ENCODE results near the gene LTA4H.
"Not testable (repeated sequence)": the region's sequence is repeated elsewhere in the genome, so short reads cannot be mapped to it uniquely, and the experiment has no call there.

Gene LTA4H

DNA sequence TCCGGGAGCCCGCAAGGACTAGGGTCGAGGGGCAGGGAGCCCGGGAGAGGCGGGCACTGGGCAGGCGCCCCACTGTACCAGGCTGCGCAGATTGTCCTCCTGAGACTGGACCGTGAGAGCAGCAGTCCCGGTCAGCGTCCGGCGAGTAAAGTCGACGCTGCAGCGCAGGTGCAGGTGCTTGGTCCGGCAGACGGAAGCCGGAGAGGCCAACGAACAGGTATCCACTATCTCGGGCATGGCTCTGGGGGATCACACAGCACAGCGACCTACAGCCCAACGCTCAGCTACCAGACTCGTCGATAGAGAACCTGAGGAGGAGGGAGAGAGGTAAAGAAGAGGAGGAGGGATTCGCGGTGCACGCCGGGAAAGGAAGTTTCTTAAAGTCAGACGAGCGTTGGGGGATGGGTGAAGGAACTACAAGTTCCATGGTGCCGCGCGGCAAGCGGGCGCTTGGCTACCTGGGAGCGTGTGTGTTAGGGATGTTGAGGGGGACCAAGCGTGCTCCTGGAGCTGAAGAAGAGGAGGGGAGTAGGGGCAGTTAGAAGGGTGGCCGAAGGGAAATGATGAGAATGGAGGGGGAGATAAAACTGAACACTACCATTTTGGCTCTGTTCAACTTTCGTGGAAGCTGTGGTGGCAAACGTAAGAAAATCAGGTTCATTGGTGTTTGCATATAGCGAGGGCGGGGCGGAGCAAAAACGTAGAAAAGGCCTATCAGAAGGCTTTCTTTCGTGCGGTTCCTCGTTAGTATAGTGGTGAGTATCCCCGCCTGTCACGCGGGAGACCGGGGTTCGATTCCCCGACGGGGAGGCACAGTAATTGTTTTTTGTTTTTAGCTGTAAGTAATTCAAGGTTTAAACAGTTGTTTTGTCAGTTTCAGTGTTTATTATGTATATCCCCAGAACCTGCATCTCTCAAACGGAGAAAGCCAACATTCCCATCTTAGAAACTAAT is at the start of gene LTA4H:
LTA4H (minus strand) TSS at position 305 of the 954 bp plus-strand sequence; CDS start at position 237, 68 bp downstream.
- peak; percentile 85 for DNase-seq (ENCODE audit: low read depth)

DNA sequence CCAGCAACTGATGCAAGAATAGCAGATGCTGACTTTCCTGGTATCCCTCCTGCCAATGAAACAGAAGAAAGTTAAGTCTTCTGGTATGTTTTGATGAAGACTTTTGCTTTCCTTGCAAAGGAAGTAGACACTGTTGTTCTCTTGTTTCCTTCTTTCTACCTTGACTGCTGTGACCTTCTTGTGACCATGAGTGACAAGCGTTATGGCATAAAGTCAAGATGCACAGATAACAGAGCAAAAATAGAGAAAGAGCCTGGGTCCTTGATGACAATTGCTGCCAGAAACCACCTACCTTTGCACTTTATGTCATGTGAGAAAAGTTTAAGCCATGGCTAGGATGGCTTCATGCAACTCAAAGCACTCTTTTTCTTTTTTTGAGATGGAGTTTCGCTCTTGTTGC is 49.2 kb upstream of the LTA4H start:
- DNase-seq (ENCODE audit: low read depth), result no peak

DNA sequence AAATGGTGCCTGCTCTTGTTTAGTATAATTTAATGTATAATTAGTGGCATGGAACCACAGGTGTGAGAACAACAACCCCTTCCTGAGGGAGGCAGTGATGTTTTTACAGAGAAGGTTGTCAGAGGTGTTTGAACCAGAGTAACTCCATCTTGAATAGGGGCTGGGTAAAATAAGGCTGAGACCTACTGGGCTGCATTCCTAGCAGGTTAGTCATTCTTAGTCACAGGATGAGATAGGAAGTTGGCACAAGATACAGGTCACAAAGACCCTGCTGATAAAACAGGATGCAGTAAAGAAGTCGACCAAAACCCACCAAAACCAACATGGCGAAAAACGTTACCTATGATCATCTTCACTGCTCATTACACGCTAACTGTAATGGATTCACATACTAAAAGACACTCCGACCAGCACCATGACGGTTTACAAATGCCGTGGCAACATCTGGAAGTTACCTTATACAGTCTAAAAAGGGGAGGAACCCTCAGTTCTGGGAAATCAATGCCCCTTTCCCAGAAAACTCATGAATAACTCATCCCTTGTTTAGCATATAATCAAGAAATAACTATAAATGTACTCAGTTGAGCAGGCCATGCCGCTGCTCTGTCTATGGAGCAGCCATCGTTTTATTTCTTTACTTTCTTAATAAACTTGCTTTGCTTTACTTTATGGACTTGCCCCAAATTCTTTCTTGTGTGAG is 47.8 kb upstream of the LTA4H start:
- DNase-seq (ENCODE audit: low read depth), result no peak

DNA sequence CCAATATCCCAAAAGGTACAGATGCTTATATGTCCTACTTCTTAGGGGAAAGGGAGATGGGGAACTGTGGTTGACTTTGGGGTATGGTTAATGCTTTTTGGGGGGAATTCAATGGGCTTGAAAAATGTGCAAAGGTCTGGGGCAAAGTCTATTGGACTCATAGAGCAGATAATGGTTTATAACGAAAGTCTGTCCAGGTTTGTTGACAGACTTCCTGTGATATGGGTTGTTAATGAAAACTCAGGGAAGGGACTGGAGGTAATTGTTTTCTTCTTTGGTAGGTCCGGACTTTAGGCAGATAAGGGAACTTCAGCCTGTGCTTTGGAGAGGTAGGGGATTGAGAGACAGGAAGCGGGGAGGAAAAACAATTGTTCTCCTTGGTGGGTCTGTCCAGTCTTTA is 46.2 kb upstream of the LTA4H start:
- DNase-seq (ENCODE audit: low read depth), result no peak

DNA sequence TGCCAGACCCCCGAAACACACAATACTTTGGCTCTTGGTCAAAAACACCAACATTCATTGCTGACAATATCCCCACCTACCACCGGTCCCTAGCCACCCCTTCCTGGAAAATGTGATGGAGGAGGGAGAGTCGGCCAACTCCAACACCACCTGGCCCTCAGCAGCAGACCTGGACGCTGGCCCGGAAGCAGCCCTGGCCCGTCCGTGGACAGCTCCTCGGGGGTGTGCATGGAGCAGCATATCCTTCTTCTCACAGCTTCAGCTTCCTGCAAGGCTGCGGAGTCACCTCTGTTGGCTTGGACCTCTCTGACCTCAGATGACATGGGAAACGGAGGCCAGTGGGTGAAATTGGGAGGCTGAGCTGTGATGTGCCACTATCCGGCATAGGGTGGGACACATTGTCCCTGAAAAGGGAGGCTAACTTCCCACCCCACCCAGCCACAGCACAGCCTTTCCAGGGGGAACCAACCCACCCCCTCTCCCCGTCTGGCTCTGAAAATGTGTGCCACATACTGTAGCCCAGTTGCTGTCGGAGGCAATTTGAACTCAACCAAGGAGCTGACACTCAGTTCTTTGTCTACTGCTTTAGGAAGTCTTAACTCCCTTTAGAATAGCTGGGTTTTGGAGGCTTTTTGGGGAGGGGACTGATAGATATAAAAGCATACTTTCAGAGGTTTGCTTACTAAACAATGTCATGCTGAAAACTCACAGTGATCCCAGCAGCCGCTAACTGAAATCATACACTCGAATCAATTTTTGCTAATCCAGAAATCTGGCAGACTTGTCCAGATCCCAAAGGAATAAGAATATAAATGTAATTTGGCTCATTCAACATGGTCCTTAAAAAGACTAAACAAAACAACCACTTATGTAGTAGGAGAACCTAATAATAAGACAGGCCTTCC is 43.1 kb upstream of the LTA4H start:
- no peak for DNase-seq (ENCODE audit: low read depth)

DNA sequence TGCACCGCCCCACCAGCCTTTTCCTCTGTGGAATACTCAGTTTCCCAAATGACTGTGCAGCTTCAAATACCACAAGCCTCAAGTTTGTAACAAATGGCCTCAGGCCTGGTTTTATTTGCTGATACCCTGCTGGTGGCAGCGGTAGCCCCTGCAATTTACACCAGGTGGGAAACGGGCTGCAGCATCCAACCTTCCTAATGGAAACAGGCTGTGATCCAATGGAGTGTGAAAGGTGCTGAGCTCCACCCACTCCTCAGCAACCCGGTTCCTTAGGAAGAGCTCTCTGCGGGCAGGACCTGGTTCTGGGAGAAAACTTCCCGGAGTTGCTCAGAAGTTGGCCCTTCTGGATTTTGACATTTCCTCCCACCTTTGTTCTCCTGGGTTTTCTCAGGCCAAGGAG is 41.7 kb upstream of the LTA4H start:
- no peak for DNase-seq (ENCODE audit: low read depth)

DNA sequence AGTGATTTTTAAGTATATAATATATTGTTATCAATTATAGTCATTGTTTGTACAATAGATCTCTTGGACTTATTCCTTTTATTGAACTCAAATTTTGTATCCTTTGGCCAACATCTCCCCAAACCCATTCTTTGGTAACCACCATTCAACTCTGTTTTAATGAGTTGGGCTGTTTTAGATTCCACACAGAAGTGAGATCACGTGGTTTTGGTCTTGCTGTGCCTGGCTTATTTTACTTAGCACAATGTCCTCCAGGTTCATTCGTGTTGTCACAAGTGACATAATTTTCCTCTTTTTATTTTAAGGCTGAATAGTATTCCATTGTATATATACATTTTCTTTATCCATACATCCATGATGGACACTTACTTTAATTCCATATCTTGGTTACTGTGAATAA is 40.2 kb upstream of the LTA4H start:
- no peak for DNase-seq (ENCODE audit: low read depth)

DNA sequence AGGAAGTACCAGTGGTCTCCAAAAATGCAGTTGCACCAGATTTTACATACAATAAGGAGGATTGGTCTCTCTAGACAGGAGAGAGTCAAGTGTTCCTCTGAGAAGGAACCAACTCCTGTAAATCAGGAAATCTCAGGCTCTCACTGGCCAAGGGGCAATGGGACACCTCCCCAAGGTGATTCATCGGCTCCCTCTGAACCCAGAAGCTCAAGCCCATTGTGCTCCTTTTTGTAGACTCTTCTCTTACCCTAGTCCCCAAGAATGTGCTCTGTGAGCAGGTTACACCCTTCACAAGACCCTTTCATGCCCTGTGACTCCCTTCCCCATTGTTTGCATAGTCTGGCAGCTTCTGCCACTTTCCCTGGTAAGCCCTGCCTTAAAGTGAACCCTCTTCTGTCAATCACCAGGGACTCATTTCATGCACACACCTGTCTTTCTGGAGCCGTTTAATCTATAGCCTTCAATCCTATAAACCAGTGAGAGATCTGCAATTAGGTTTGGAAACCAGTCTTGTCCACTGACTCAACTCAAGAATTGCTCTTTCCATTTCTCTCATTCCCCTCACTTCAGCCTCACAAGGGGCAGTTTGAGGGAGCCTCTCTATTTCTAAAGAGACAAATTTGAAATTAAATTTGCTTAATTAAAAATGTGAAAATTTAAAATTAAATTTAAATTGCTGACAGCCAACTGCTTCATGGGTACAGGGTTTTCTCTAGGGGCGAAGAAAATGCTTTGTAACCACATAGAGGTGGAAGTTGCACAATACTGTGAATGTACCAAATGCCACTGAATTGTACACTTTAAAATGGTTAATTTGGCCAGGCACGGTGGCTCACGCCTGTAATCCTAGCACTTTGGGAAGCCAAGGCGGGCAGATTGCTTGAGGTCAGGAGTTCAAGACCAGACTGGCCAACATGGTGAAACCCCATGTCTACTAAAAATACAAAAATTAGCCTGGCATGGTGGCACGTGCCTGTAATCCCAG is 38.3 kb upstream of the LTA4H start:
- DNase-seq (ENCODE audit: low read depth), result no peak

DNA sequence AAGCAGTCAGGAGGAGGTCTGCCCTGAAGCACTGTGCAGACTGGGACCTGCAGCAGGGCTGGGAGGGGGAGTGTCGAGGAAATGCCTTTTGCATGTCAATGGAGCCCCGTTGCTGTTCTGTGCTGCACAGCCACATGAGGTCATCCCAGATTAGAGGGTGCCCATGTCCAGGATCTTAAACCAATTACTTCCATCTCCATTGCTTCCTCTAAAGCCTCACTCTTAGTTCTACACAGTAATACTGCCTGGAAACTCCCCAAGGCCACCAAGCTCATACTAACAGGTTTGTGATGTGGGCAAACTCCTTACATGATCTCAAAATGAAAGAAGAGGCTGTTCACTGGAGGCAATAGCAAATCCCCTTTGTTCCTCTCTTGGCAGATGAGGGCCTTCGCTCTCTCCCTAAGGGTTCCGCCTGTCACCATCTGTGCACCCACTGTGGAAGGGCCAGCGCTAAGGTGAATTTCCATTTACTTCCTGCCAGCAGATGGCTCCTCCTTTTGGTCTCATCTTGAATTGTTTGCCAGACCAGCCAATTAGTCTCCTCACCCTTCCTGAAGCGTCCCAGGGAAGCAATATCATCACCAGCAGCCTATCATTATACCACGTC is 35.4 kb upstream of the LTA4H start:
- DNase-seq (ENCODE audit: low read depth), result no peak

DNA sequence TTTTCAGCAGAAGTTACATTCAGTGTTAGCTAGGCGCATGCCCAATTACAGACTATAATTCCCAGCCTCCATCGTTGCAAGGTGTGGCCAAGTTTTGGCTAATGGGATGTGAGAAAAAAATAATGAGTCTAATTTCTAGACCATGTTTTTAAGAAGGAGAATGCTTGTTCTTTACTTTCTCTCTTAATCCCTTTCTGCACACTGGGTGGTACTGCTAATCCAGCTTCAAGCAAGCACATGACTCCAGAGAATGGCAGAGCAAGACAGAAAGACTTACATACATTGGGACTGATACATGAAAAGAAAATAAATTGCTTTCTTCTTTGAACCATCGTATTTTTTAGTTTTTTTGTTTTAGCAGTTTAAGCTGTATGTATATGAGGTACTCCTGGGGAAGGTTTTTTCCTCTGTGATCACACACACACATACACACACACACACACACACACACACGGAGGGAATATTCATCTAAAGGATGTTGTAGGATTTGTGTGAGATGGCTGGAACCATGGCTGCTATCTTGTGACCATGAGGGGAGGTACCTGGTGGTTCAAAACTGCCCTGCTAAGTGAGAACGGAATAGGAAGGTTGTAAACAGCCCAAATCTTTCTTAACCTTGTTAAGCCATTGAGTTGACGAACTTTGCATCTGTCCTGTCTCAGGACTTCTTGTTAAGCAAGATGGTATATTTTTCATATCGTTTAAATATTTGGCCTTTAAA is 34.3 kb upstream of the LTA4H start:
- DNase-seq (ENCODE audit: low read depth), result no peak

DNA sequence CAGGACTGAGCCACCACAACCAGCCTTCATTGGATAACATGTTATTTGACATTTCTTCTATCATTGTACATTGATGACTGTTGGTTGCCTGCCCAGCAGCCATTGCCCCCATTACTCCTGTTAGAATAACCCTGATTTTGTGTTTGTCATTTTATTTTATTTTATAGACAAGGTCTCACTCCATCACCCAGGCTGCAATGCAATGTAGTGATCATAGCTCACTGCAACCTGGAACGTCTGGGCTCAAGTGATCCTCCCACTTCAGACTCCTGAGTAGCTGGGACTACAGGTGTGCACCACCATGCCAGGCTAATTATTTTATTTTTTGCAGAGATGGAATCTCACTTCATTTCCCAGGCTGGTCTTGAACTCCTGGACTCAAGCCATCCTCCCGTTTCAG is 33.2 kb upstream of the LTA4H start:
- no peak for DNase-seq (ENCODE audit: low read depth)

DNA sequence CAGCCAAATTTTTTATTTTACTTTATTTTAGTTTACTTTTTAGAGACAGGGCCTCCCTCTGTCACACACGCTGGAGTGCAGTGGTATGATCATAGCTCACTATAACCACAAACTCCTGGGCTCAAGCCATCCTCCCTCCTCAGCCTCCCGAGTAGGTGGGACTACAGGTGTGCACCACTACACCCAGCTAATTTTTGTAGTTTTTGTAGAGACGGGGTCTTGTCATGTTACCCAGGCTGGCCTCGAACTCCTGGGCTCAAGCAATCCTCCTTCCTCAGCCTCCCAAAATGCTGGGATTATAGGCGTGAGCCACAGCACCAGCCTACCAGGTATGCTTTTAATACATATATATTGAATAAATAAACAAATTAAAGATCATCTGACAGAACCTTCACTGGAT is 32.7 kb upstream of the LTA4H start:
- no peak for DNase-seq (ENCODE audit: low read depth)

DNA sequence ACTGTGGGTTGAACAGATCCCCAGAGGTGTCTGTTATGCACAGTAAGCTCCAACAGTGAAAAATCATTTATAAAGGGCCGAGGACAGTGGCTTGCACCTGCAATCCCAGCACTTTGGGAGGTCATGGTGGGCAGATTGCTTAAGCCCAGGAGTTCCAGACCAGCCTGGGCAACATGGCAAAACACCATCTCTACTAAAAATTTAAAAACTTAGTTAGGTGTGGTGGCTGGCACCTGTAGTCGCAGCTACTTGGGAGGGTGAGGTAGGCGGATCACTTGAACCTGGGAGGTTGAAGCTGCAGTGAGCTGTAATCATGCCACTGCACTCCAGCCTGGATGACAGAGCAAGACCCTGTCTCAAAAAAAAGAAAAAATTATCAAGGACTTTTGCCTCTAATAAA is 30.4 kb upstream of the LTA4H start:
- not testable (repeated sequence) for DNase-seq (ENCODE audit: low read depth)

DNA sequence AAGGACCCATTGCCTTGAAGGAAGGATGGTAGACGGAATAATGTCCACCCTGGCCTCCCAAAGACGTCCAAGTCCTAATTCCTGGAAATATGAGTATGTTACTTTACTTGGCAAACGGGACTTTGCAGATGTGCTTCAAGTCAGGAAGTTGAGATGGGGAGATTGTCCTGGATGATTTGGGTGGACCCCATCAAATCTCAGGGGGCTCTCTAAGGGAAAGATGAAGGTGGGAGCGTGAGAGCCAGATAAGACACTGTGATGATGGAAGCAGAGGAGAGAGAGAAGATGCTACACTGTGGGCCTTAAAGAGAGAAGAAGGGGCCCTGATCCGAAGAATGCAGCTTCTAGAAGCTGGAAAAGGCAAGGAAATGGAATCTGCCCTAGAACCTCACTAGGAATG is 29.6 kb upstream of the LTA4H start:
- DNase-seq (ENCODE audit: low read depth), result no peak

DNA sequence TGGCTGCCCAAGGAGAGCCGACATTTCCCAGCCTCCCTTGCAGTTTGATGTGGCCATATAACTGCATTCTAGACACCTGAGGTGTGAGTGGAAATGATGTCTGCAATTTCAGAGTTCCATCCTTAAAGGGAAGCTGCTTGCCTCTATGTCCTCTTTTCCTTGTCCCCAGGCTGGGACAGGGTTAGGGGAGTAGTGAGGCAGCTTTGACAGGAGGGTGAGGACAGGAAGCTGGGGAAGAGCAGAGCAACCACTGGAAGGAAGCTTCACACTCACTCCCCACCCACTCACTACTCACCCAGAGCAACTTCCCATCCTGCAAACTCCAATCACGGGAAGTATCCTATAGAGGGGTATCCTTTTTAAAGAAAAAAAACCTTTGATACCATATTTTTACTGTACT is 28.9 kb upstream of the LTA4H start:
- DNase-seq (ENCODE audit: low read depth), result no peak

DNA sequence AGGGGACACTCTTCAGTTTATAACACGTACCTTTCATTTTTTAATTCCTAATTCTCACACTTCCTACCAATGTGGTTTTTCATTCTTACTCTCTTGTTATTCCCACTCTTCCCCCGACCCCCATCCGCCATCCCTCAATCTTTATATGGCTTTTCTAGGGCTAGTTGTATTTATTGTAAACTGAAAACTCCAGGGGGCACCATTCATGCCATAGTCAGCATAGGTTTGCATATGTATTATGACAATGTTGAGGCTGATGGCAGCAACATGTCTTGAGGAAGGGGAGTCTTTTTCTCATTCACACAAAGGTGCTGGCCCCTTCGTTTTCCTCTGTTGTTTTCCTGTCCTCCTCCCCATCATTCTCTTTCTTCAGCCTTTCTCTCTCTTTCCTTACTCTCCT is 27.7 kb upstream of the LTA4H start:
- no peak for DNase-seq (ENCODE audit: low read depth)

DNA sequence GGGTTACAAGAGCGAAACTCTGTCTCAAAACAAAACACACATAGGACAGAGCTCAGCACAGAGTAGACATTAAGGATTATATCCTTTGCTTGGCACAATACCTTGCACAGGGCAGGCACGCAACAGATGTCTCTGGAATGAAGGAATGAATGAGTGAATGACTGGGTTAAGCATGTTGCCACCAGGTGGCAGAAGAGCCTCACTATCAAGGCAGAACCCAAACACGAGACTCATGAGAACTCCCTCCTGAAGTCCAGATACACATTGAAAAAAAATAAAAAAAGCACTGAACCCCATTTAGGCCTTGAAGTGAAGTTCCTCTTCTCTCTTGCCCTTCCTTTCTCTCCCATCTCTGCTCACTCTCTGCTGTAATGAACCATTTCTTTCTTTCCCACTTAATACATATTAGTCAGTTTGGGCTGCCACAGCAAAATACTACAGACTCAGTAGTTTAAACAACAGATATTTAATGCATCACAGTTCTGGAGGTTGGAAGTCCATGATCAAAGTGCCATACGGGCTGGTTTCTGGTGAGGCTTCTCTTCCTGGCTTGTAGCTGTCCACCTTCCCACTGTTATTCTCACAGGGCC is 26.6 kb upstream of the LTA4H start:
- DNase-seq (ENCODE audit: low read depth), result peak; percentile 40

DNA sequence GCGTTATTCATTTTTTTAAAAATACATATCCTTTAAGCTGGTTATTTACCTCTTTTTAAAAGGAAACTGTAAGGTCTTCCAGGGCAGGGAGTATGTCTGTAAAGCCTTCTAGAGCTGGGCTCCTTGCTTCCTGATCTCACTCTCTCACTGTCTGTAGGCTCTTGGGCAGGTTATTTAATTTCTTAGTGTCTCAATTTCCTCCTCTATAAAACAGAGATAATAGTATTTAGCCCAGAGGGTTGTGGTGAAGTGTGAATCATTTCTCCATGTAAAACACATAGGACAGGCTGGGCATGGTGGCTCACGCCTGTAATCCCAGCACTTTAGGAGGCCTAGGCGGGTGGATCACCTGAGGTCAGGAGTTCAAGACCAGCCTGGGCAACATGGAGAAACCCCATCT is 25.9 kb upstream of the LTA4H start:
- no peak for DNase-seq (ENCODE audit: low read depth)

DNA sequence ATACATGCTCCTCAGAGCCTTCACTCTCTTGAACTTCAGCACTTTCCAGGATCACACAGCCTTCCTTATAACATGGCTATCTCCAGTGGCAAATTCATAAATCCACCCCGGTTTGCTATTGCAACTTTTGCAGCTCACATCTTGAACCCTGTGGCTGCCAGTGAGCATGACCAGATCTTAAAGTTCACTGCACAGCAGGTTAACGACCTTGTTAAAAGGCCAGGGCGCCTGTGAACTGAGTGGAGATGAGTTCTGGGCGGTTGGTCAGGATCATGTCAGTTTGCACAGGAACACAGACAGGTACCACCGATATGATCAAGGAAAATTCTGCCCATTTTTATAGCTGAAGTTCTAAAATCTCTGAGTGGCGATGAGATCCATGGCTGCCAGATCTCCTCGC is 24.7 kb upstream of the LTA4H start:
- no peak for DNase-seq (ENCODE audit: low read depth)
